ENCODE results near the gene CPZ.

The CPZ gene

DNA sequence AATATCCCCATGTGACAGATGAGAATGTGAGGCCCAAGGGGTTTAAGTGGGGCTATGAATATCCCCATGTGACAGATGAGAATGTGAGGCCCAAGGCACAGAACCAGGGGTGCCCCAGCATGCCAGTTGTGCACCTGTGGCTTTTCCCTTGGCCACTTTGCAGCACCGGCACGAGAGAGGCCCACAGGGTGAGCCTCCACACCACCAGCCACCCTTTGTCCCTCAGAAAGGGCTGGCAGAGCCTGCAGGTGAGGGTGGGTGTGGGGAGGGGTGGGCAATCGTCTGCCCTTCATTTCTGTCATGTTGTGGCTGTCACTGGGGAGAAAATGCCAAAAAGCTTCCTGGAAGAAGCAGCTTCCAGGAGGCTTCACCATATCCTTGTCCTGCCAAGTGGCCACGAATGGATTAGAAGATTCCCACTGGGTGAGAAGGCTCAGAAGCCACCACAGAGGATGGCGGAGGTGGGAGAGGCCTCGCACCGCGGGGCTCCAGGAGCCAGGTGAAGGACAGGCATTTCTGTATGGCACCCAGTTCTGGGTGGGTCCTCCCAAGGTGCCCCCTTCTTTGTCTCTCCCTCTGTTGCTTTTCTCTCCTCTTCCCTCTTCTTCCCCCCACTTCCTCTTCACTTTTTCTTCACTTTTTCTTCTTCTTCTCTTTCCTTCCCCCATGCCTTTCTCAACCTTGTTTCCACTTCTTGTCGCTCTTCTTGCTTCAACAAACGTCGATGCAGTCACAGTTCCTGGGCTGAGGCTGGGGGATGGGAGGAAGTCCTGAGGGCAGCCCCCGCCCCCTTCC lies 12.8 kb upstream of the CPZ start:
- DNase-seq (ENCODE audit: low spot score) = no peak

DNA sequence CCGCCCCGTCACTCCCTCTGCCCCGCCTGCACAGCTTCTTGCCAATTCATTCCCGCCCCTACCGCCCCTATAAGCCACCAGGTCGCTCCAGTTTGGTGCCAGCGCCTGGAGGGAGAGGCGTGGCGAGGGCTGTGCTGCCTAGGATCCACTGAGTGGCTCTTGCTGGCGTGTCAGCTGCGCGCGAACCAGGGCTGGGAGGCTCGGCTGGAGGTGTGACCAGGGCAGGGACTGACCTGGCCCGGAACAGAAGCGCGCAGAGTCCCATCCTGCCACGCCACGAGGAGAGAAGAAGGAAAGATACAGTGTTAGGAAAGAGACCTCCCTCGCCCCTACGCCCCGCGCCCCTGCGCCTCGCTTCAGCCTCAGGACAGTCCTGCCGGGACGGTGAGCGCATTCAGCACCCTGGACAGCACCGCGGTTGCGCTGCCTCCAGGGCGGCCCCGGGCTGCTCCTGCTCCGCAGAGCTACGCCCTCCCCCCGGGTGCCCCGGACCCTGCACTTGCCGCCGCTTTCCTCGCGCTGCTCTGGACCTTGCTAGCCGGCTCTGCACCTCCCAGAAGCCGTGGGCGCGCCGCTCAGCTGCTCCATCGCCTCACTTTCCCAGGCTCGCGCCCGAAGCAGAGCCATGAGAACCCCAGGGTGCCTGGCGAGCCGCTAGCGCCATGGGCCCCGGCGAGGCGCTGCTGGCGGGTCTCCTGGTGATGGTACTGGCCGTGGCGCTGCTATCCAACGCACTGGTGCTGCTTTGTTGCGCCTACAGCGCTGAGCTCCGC lies 12.1 kb upstream of the CPZ start, which contains the start of gene GPR78:
GPR78 (plus strand) TSS at position 72 of the 773 bp plus-strand sequence; CDS start at position 663, 591 bp downstream.
- DNase-seq (ENCODE audit: low spot score) = no peak

DNA sequence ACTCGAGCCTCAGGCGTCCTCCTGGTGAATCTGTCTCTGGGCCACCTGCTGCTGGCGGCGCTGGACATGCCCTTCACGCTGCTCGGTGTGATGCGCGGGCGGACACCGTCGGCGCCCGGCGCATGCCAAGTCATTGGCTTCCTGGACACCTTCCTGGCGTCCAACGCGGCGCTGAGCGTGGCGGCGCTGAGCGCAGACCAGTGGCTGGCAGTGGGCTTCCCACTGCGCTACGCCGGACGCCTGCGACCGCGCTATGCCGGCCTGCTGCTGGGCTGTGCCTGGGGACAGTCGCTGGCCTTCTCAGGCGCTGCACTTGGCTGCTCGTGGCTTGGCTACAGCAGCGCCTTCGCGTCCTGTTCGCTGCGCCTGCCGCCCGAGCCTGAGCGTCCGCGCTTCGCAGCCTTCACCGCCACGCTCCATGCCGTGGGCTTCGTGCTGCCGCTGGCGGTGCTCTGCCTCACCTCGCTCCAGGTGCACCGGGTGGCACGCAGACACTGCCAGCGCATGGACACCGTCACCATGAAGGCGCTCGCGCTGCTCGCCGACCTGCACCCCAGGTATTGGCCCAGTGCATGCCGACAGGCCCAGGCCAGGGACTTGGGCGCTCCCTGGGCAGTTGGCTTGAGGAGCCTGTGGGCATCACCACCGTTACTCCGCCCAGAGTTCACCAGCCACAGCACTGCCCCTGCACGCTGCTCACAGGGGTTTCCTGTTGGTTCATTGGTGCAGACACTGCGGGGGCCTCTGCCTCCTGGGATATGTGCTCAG lies 11.3 kb upstream of the CPZ start:
- DNase-seq (ENCODE audit: low spot score) = no peak

DNA sequence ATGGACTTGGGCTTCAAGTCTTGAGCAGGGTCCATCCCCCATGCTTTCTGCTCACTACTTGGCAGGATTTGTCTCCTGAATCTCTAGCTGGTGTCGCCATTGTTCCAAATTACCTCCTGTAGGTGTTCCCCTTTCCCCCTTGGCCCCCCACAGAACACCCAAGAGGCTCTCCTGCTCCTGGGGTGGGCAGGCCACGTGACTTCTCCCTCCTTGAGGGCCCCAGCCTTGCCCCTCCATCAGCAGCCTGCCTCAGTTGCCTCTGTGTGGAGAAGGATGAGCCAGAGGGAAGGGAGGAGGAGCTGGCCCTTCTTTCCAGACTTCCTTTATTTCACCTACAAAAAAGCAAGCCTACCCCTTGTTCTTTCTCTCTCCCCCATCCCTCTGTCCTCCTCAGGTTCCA lies 10.5 kb upstream of the CPZ start:
- DNase-seq (ENCODE audit: low spot score) = no peak

DNA sequence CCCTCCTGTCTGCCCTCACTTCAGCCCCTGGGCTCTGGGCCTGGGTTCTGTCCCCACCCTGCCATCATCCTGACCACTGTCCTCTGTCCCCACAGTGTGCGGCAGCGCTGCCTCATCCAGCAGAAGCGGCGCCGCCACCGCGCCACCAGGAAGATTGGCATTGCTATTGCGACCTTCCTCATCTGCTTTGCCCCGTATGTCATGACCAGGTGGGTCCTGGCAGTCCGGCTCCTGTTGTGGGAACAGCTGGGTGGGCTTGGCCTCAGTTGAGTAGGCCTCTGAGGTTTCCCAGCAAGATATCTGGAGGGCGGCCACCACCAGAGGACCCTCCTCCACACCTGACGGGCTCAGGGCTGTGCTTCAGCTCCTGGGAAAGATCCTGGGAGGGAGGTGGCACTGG lies 10.1 kb upstream of the CPZ start:
- DNase-seq (ENCODE audit: low spot score) = no peak

DNA sequence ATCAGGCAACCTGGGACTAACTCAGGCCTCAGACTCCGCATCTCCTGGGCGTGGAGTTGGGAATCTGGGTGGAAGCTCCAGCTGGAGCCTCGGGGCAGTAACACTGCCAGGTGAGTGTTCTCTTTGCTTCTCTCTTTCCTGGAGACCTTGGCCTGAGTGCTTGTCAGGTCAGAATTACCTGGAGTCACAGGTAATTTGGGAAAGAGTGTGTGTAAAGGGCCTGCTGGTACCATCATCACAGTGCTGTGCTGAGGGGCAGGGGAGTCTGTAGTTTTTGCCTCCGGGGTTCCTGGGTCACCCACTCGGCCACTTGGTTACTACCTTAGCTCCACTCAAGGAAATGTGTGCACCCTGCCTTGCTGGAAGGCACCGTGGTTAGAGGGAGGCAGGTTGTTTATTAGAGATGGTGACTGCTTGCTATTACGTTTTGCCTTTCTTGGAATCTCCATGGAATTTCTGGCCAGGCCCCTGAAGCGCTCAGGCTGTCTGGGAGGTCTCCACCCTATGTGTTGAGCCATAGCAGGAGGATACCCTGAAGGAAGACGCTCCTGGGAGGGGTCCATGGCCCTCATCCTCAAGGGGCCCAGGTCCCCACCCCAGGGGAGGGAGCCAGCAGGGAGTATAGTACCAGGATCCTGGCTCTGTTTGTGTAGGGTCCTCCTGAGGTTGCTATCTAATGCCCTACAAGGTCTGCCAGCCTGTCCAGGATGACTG lies 9.5 kb upstream of the CPZ start:
- DNase-seq (ENCODE audit: low spot score) = no peak

DNA sequence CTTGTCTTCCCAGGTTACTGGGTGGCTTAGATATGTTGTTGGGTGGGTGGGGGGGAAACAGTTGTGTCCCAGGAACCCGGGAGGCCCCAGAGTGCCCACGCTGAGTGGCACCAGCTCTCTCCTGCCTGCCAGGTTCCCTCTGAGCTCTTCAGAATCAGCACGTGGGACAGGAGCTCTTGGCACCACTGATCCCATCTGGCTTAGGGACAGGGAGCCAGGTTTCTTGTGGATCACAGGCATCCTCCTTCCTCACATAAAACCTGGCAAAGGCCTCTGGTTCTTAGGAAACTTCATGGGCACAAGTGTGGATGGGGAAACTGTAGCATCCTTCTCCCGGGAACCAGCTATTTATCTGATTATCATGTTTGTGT lies 8.9 kb upstream of the CPZ start:
- DNase-seq (ENCODE audit: low spot score) = no peak

DNA sequence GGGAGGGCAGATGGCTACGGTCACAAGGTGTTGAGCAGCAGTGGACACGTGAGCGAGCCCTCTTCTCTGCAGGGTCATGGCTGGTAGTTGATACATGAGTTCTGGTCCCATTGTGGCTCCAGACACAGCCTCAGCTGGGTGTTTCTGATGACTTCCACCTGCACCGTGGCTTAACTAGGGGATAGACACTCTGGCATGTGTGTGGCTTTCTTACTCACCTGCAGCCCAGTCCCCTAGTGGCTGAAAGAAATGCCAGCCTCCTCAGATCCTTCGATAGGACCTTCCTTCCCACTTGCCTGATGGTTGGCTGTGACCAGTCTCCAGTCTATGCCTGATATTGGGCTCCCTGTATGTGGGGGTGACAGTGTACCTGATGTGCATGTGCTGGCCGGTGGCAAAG lies 7.4 kb upstream of the CPZ start:
- no peak for DNase-seq (ENCODE audit: low spot score)

DNA sequence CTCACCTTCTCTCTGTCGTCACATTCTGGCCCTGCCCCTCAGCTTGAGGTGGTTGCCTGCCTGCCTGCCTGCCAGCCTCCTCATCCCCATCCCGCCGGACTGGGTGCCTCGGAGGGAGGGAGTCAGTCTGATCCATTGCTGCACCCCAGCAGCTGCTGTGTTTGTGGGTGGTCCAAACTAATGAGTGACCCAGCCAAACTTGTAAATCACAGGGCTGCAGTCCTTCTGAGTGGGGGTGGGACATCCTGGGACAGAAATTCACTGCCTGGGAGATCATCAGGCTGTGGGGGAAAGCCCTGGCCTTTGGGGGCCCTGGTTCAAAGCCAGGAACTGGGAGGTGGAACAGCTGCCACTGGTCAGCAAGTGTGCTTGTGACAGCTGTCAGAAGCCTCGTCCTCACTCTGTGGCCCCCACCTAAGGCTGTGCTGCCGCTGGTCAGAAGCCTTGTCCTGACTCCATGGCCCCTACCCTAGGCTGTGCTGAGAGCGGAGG lies 6.8 kb upstream of the CPZ start:
- no peak for DNase-seq (ENCODE audit: low spot score)

DNA sequence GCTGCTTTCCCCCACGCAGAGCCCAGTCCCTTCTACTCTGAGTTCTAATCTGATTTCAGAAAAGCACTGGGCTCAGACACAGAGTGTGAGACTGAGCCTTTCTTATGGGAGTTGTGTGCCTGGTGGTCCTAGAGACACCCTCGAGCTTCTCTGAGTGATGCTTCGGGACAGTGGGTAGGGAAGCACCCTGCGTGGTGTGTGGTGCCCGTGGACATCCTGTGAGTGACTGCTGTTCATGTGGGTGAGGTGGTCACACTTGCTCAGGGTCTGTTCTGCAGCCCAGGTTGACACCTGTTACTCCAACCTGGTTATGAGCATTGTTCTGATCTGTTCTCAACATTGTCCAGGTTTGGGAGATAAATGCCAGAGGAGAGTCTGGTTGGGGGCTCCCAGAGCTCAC lies 6.3 kb upstream of the CPZ start:
- no peak for DNase-seq (ENCODE audit: low spot score)

DNA sequence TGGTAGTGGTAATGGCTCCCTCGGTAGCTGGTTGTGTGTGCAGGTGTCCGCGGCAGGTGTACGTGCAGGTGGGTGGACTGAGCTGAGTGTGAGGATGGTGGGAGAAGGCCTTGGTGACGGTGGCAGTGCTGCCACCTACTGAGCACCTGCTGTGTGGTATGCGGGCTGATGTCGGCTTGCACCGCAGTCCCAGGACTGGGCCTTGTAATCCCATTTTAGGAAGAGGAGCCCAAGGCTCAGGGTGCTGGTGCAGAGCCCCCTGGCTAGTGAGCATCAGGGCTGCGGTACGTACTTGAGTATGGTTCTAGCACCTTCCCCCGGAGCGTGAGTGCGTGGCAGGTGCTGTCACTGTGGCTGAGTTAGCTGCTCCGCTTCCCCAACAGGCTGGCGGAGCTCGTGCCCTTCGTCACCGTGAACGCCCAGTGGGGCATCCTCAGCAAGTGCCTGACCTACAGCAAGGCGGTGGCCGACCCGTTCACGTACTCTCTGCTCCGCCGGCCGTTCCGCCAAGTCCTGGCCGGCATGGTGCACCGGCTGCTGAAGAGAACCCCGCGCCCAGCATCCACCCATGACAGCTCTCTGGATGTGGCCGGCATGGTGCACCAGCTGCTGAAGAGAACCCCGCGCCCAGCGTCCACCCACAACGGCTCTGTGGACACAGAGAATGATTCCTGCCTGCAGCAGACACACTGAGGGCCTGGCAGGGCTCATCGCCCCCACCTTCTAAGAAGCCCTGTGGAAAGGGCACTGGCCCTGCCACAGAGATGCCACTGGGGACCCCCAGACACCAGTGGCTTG lies 5.7 kb upstream of the CPZ start:
- DNase-seq (ENCODE audit: low spot score) = no peak

DNA sequence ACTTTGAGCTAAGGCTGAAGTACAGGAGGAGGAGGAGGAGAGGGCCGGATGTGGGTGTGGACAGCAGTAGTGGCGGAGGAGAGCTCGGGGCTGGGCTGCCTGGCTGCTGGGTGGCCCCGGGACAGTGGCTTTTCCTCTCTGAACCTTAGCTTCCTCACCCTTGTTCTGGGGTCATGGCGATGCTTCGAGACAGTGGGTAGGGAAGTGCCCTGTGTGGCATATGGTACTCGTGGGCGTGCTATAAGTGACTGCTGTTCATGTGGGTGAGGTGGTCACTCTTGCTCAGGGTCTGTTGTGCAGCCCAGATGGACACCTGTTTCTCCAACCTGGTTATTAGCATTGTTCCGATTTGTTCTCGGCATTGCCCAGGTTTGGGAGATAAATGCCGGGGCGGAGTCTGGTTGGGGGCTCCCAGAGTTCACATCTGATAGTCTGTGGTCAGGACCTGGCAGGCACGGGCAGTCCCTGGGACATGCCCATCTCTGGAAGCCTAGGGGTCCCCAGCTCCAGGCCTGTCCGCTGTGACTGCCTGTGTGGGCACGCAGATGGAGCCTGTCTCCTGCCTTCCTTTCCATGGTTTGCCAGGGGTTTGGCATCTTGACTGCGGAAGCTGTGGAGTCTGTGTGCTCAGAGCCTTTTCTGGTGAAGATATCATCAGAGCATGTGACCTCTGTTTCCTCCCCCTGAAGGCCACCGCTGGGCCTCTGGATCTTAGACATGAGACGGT lies 4.9 kb upstream of the CPZ start:
- DNase-seq (ENCODE audit: low spot score) = no peak

DNA sequence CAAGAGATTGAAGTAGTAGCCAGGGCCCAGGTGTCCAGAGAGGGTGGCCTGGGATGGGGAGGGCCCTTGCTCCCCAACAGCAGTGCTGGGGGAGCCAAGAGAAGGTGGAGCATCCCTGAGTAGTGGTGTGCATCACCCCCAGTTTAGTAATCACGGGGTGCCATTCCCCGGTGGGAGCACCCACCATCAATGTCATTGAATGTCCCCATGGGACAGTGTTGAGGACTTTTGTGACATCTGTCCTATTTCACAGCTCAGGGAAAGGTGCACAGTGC lies 4.4 kb upstream of the CPZ start:
- no peak for DNase-seq (ENCODE audit: low spot score)

DNA sequence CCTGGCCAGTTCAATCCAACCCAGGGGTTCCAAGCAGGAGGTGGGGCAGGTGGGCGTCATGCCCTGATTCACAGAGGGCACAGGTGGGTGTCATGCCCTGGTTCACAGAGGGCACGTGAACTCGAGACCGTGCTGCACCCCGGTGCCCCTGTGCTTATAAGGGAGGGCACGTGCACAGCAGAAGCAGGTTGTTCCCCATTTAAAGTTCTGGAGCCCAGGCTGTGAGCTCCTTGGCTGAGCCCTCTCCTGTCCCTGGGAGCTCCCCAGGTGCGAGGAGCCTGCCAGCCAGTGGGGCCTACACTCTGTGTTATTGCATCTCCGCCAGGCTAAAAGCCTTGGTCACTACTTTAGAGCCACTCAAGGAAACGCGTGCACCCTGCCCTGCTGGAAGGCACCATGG lies 3.2 kb upstream of the CPZ start:
- DNase-seq (ENCODE audit: low spot score) = no peak

DNA sequence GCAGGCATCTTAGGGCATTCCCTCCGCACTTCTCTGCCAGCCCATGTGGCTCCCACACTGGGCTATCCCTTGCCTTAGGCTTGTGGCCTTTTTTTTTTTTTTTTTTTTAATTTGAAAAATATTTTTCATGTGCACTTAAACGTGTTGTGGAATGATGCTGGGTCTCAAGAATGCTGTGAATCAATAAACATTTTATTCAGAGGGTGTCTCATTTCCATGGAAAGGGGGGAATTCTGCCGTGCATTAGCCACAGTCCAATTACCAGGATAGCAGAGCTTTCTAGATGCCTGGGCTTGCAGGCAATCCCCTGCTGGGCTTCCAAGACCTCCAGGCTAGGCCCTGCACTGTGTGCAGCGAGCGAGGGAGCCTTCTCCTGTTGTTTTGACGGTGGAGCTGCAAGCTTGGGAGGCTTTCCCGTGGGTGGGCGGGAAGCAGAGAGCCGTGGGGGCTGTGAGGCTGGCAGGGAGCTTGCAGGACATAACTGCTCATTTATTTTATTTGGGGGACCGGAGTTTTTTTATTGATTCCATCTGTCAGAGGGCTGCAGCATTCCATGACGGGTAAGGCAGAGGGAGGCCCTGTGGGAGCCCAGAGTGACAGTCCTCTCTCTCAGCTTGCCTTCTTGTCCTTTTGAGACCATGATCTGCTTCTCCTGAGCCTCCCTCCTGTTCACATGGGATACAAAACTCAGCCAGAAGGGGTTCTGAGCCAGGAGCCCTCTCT lies 2.6 kb upstream of the CPZ start:
- no peak for DNase-seq (ENCODE audit: low spot score)

DNA sequence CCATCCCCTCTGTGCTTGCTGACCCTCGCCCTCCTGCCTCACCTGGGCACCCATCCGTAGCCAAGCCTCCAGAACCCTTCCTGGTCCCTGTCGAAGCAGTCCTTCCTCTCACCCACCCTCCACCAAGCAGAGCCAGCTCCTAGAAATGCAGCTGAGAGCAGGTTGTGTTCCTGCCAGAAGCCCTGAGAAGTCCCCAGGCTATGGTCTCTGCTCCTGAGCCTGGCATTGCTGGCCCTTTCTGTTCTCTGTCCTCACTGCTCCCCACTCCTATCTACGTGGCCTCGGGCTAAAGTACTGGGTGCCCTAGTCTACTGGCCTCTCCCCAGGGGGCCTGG lies 2.1 kb upstream of the CPZ start:
- DNase-seq (ENCODE audit: low spot score) = no peak

DNA sequence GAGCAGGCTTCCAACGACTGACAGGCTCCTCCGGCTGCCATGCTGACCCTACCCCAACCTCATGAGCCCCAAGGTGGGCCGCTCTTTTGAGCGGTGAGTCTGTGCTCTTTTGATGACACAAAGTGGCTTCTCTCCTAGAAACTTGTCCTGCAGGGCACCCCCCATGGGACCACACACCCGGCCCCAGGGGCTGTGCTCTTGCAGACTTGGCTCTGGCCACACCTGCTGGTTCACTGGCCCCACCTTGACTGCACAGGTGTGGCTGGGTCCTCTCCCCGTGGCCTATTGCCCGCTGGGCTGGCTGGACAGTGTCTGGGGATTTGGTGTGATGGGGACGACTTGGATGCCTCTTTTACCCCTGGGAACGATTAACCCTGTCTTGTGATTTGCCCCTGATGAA lies 1.5 kb upstream of the CPZ start:
- no peak for DNase-seq (ENCODE audit: low spot score)

DNA sequence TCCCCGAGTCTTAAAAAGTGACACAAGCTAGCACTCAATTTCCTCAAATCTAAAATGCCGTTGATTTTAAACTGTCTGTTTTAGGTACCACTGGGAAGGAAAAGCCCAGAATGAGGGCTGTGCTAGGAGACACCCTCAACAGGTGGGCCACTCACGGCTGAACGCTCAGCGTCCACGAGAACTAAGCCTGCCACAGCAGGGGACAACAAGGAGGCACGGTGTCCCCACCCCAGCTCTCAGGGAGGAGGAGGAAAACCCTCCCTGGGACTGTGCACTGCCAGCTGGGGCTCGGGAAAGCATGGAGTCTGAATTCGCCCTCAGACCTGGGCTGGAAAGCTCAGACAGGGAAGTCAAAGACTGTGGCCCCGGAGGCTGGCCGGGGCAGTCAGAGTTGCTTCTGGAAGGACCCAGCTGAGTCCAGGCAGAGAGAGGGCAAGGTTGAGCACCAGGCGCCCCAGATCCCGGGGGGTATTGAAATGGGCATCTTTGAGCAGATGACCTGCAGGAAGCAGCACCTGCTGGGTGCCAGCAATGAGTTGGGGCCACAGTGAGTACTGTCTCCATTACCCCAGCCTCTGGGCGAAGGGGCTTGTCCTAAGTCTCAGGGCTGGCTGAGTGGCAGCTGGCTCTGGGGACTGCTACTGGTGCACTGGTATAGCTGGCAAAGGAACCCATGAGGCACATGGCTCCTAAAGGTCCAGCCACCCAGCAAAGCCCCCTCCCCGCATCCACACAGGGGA lies 769 bp upstream of the CPZ start:
- no peak for DNase-seq (ENCODE audit: low spot score)

Data from SK-N-DZ (cell line).